Left lobe of liver (tissue), 2 donors: ENCODE results near the gene SLC9A9. TPM values are rescaled to one million over a fixed set of nuclear protein-coding genes. Genes with fewer than 3 reads are reported as not detected.
"Not testable (repeated sequence)": the region's sequence is repeated elsewhere in the genome, so short reads cannot be mapped to it uniquely, and the experiment has no call there.

Experiments used
- ATAC-seq: fragments of 200-7000 bp; cut with Tn5 transposase; one replicate; pipeline ENCODE4 v1.9.1; 2020; ENCODE audit warnings: mild to moderate bottlenecking, moderate library complexity
- DNase-seq: peaks from one replicate; pipeline ENCODE4 v3.0.0-alpha.2; 2020; ENCODE audit warnings: low spot score
- total RNA-seq: library from RNA; stranded (reverse); gene quantifications from one replicate; pipeline ENCODE4 v1.2.1, GENCODE V29; 2021
- donor health status: DM: no; HTN: no; CAD: no; lungs with moderate emphysema.
- donor health status: DM: no; HTN: yes; CAD: no.

The SLC9A9 gene
- total RNA-seq, 1 donor from 2014 or later = 2.5 TPM

DNA sequence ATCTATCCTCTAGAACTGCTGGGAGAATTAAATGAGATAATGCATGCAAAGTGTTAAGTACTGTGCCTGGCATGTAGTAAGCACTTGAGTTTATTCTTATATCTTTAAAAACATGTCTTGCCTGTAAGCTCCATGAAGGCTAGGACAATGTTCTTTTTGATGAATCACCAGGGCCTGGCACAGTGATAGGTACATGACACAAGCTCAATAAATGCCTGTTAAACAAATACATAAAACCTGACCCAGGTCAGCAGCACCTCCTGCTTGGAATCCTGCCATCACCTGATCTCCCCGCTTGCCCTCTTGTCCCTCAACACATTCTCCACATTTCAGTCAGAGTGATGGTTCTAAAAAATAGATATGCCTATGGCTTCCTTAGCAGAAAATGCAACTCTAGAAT is 541.9 kb downstream of the SLC9A9 start:
- DNase-seq = peak; percentile 52
- peak; percentile 75 for ATAC-seq

- DNase-seq (peak; percentile 48), ATAC-seq (peak; percentile 49)
Observed at GRCh38 chr3:143302638-143303171, 545.6 kb downstream of the SLC9A9 start.

DNA sequence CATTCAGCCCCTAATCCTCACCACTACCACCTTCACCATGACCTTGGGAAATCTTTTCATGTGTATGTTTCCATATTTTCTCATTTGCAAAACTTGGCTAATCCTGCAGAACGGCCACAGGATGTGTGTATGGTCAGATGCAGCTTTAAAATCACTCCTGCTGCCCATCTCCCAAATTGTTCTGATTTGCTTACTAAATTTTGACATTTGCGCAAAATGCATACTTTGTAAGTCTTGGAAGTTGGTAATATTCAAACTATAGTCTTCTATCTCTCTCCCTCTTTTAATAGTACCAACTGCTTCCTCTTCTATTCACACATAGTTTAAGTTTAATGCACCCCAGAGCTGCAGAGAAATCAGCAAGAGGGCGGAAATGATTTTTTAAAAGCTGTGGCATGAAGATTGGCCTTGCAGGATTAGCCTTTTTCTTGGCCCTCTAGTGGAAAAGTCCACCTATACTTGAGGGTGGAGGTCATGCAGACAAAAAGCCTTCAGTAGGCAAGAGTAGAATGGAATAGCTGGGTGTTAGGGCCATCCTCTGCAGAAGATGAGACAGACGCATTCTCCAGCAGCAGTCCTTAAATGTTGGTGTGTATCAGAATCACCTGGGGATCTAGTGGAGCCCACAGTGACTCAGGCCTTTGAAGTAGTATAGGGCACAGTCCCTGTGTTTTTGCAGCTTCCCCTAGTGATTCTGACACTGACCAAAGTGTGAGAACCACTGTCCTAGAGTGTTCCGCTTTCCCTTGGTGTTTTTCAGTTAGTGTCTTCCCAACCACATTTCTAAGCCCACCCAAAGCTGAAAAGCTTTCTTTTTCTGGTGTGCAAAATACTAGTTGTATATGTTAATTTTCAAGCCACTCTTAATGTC is 547.0 kb downstream of the SLC9A9 start:
- ATAC-seq = no peak

GRCh38 chr3:143298886-143299535 is 549.3 kb downstream of the SLC9A9 start:
- ATAC-seq (no peak), DNase-seq (no peak)

More for the DNA sequence above, 547.0 kb downstream of the SLC9A9 start:
- no peak for DNase-seq

DNA sequence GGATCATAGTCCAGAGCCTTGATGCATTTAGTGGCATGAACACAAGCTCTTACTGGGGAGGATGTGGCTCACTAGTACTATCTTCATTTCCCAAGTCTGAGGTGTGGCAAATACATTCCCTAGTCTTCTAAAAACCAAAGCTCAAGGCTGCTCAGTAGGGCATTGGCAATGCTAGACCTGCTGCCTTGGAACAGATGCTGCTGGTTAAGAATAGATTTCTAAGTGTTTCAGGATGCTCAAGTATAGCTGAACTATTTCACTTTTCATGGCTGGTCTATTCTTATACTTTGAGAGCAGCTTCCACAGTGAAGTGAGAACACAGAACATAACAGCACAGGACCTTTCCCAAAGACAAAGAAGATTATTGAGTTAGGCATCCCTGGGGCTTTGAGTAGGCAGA is 549.9 kb downstream of the SLC9A9 start:
- no peak for ATAC-seq
- no peak for DNase-seq

- ATAC-seq (no peak), DNase-seq (no peak)
Observed at GRCh38 chr3:143295201-143296080, 552.8 kb downstream of the SLC9A9 start.

DNA sequence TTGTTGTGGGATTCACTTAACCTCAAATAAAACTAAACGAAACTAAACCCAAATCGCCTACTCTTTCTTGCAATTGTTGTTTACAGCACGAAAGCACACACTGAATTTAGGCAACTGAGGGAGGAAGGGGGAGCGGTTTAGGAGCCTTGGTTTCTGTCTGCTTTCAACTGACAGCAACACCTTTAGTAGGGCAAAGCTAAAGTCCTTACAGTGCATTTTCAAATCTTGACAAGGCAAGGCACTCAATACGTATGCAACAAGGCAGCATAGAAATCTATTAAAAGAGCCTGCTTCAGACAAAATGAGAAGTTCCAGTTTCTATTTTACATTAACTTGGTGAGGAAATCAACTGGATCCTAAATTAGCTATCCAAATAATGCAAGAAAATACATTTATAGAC is 554.1 kb downstream of the SLC9A9 start:
- no peak for ATAC-seq
- DNase-seq = no peak

DNA sequence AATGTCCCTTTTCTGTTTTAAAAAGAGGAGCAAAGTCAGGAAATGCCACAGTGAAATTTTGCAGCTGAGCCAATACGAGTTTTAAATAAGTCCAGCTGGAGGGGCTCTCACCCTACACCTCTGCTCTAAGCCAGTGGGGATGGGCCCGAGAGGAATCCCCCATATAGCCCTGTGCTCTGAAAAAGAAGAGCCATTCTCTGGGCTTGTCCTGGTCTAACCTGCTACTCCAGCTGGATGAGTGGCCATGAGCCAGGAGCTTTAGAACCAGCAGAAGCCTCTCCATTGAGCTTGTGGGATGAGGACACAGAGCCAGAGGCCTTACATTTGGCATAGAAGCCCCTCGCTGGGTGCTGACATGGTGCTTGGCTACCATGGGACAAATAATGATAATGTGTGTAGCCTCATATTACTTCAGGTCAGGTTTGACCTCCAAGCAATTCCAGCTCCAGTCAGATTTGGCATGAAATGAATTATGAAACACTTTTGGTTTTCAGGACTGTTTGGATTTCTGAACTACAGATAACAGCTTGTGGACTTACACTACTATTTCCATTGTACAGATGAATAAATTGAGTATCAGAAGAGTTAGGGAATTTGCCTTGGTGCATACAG is 556.3 kb downstream of the SLC9A9 start:
- no peak for DNase-seq
- ATAC-seq = no peak

- ATAC-seq = no peak
- DNase-seq = no peak
Observed at GRCh38 chr3:143288944-143289343, 559.3 kb downstream of the SLC9A9 start.

DNA sequence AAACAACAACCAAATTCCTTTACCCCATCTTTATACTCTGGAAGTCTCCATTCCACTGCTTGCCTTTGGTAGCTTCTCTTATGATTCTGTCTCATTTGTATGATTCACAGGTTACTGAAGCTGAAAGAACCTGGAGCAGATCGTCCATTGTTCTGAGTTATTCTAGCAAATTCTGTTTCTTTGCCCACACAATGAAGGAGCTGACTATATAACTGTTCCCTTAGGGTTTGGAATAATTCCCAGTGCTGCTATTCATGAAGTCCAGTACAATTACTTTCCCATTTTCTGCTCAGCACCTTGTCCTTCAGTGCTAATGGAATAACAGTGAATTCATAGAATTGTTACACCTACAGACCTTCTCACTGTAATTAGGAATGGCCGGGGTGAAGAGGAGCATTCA is 560.9 kb downstream of the SLC9A9 start:
- DNase-seq (no peak), ATAC-seq (no peak)

- DNase-seq (no peak), ATAC-seq (no peak)
Observed at GRCh38 chr3:143286392-143287010, 561.8 kb downstream of the SLC9A9 start.

GRCh38 chr3:143283432-143284128 is 564.7 kb downstream of the SLC9A9 start:
- ATAC-seq = no peak
- no peak for DNase-seq

DNA sequence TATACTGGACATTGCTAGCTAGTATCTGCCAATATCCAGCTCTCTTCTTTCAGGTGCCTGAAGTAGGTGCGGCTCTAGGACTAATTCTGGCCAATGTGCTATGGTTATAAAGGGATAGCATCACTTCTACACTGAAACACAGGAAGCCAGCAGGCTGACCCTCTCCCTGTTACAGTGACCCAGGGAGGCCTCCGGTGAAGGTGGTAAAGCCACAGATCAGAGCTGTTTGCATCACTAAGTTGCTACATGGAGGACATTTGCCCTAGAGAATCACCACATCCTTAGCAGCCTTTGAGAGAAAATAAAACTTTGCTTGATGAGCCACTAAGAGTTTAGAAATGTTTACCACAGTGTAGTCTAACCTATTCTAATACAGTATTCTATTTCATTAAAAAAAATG is 567.3 kb downstream of the SLC9A9 start:
- DNase-seq = no peak
- ATAC-seq = no peak

DNA sequence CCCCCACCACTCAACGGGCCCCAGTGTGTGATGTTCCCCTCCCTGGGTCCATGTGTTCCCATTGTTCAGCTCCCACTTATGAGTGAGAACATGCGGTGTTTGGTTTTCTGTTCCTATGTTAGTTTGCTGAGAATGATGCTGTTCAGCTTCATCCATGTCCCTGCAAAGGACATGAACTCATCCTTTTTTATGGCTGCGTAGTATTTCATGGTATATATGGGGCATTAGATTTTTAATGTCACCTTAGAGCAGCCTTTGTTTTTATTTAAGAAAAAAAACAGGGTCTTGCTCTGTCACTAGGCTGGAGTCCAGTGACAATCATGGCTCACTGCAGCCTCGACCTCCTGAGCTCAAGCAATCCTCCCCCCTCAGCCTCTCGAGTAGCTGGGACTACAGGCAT is 568.7 kb downstream of the SLC9A9 start:
- DNase-seq, ATAC-seq: not testable (repeated sequence)

DNA sequence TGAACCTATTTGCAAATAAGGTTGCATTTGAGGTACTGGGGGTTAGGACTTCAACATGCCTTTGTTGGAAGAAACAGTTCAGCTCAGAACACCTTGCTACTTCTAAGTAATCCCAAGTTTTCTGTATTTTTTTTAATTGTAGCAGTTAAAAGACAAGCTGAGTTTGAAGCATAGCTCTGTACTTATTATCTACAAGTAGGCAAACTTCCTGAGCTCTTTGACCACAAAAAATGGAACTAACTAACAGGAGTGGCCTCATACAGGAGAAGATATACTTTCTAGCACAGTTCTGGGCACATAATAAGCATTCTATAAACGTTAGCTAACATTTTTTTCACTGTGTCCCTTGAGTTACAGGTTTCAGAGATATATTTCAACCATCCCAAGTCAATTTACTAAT is 569.5 kb downstream of the SLC9A9 start:
- no peak for ATAC-seq
- no peak for DNase-seq

DNA sequence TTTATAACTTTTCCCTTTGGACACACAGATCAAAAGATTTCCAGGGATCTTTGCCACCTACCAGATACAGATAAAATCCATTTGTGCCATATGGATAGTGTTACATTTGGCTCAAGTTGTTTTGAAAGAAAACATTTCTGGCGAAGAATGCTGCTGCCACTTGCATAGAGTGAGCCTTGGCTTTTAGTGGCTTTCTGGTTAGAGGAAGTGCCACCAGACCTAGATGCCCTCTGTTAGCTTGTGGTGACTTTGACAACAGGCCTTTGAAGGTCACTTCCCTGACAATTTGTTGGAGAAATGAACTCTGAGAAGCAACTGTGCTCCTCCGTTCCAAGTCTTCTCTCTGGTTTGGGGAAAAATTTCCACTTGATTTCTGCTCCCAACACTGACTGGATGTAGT is 570.7 kb downstream of the SLC9A9 start:
- DNase-seq = no peak
- no peak for ATAC-seq

- DNase-seq (no peak), ATAC-seq (no peak)
Observed at GRCh38 chr3:143276592-143276991, 571.7 kb downstream of the SLC9A9 start.

GRCh38 chr3:143273975-143274690 is 574.1 kb downstream of the SLC9A9 start:
- ATAC-seq = no peak
- no peak for DNase-seq

- DNase-seq (no peak), ATAC-seq (no peak)
Observed at GRCh38 chr3:143271136-143271535, 577.1 kb downstream of the SLC9A9 start.
